Measurements from ENCODE around the gene CEP350.

The CEP350 gene

GRCh38 chr1:180042988-180043622 lies 88.5 kb downstream of the CEP350 start:
- Histone ChIP-seq H3K9me2 (replicated peaks; ENCODE audit: low read depth, low read length) (no peaks in the 10 kb centered on the region), H3K4me2 (ENCODE audit: low read depth, low read length, poor library complexity, severe bottlenecking) (no peak overlapping the region), H3K79me2 (ENCODE audit: insufficient read depth, low read length) (no peaks in the 10 kb centered on the region), H3K4me1 (ENCODE audit: insufficient read depth, low read length, poor library complexity, severe bottlenecking) (peaks cover 5% of the 10 kb centered on the region), H3K4me3 (ENCODE audit: low read length, poor library complexity, severe bottlenecking) (no peak overlapping the region), H3K9ac (ENCODE audit: low read depth, low read length, poor library complexity, severe bottlenecking) (no peak overlapping the region), H4K20me1 (ENCODE audit: insufficient read depth, low read length, poor library complexity, severe bottlenecking) (no peaks in the 10 kb centered on the region), H3F3A (ENCODE audit: low read depth) (no peaks in the 10 kb centered on the region), H3K9me3 (ENCODE audit: insufficient read depth, low read depth, low read length) (no peaks in the 10 kb centered on the region), H3K27me3 (ENCODE audit: insufficient read depth, low read length, poor library complexity, severe bottlenecking) (no peaks in the 10 kb centered on the region), H3K36me3 (ENCODE audit: insufficient read depth, low read length) (peaks cover 73% of the 10 kb centered on the region), H2AFZ (ENCODE audit: low read length) (no peak overlapping the region)
- no peak for TF ChIP-seq CTCF (conservative IDR thresholded peaks at IDR 0.05; ENCODE audit: low read length)
- TF ChIP-seq EZH2phosphoT487 (IDR thresholded peaks at IDR 0.05; ENCODE audit: borderline replicate concordance): no peak

GRCh38 chr1:180043785-180044184 lies 89.2 kb downstream of the CEP350 start:
- peaks cover 73% of the 10 kb centered on the region for H3K36me3 ChIP-seq (ENCODE audit: insufficient read depth, low read length)
- H3K4me3 ChIP-seq (ENCODE audit: low read length, poor library complexity, severe bottlenecking): no peak overlapping the region
- H3K79me2 ChIP-seq (ENCODE audit: insufficient read depth, low read length): no peaks in the 10 kb centered on the region
- H3K9me2 ChIP-seq (replicated peaks; ENCODE audit: low read depth, low read length): no peaks in the 10 kb centered on the region
- TF ChIP-seq EZH2phosphoT487 (IDR thresholded peaks at IDR 0.05; ENCODE audit: borderline replicate concordance): no peak
- no peak for TF ChIP-seq CTCF (conservative IDR thresholded peaks at IDR 0.05; ENCODE audit: low read length)
- no peak overlapping the region for H2AFZ ChIP-seq (ENCODE audit: low read length)
- no peak overlapping the region for H3K4me2 ChIP-seq (ENCODE audit: low read depth, low read length, poor library complexity, severe bottlenecking)
- H3K4me1 ChIP-seq (ENCODE audit: insufficient read depth, low read length, poor library complexity, severe bottlenecking): peaks cover 5% of the 10 kb centered on the region
- no peaks in the 10 kb centered on the region for H4K20me1 ChIP-seq (ENCODE audit: insufficient read depth, low read length, poor library complexity, severe bottlenecking)
- no peaks in the 10 kb centered on the region for H3K27me3 ChIP-seq (ENCODE audit: insufficient read depth, low read length, poor library complexity, severe bottlenecking)
- no peak overlapping the region for H3K9ac ChIP-seq (ENCODE audit: low read depth, low read length, poor library complexity, severe bottlenecking)
- no peaks in the 10 kb centered on the region for H3F3A ChIP-seq (ENCODE audit: low read depth)
- no peaks in the 10 kb centered on the region for H3K9me3 ChIP-seq (ENCODE audit: insufficient read depth, low read depth, low read length)

- no peaks in the 10 kb centered on the region for H3F3A ChIP-seq (ENCODE audit: low read depth)
- TF ChIP-seq EZH2phosphoT487 (IDR thresholded peaks at IDR 0.05; ENCODE audit: borderline replicate concordance) (no peak), CTCF (conservative IDR thresholded peaks at IDR 0.05; ENCODE audit: low read length) (no peak)
- H3K9me3 ChIP-seq (ENCODE audit: insufficient read depth, low read depth, low read length): no peaks in the 10 kb centered on the region
- H3K4me1 ChIP-seq (ENCODE audit: insufficient read depth, low read length, poor library complexity, severe bottlenecking): no peaks in the 10 kb centered on the region
- no peak overlapping the region for H2AFZ ChIP-seq (ENCODE audit: low read length)
- no peak overlapping the region for H3K9ac ChIP-seq (ENCODE audit: low read depth, low read length, poor library complexity, severe bottlenecking)
- no peak overlapping the region for H3K4me2 ChIP-seq (ENCODE audit: low read depth, low read length, poor library complexity, severe bottlenecking)
- no peaks in the 10 kb centered on the region for H3K79me2 ChIP-seq (ENCODE audit: insufficient read depth, low read length)
- no peaks in the 10 kb centered on the region for H4K20me1 ChIP-seq (ENCODE audit: insufficient read depth, low read length, poor library complexity, severe bottlenecking)
- peaks cover 88% of the 10 kb centered on the region for H3K36me3 ChIP-seq (ENCODE audit: insufficient read depth, low read length)
- H3K27me3 ChIP-seq (ENCODE audit: insufficient read depth, low read length, poor library complexity, severe bottlenecking): no peaks in the 10 kb centered on the region
- H3K9me2 ChIP-seq (replicated peaks; ENCODE audit: low read depth, low read length): no peaks in the 10 kb centered on the region
- no peak overlapping the region for H3K4me3 ChIP-seq (ENCODE audit: low read length, poor library complexity, severe bottlenecking)
Observed at GRCh38 chr1:180046674-180047073, 92.1 kb downstream of the CEP350 start.
